ENCODE measurements around the gene BBS9.

DNA sequence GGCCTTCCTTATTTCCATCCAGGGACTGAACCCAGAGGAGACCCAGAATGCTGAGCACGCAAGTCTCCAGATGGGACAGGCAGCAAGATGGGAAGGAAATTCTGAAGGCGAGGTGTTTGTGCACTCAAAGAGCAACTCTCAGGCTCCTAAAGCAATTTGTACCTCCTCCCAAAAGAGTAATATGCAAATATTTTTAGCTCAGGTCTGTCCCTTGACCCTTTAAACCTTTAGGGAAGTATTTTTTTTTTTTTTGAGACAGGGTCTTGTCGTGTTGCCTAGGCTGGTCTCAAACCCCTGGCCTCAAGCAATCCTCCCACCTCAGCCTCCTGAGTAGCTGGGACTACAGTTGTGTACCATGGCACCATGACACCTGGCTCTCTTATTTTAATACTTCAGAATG, 28.6 kb upstream of the BBS9 start:
- no peak for TF ChIP-seq POLR2A (IDR thresholded peaks at IDR 0.05)
- TF ChIP-seq, protein P1, sequence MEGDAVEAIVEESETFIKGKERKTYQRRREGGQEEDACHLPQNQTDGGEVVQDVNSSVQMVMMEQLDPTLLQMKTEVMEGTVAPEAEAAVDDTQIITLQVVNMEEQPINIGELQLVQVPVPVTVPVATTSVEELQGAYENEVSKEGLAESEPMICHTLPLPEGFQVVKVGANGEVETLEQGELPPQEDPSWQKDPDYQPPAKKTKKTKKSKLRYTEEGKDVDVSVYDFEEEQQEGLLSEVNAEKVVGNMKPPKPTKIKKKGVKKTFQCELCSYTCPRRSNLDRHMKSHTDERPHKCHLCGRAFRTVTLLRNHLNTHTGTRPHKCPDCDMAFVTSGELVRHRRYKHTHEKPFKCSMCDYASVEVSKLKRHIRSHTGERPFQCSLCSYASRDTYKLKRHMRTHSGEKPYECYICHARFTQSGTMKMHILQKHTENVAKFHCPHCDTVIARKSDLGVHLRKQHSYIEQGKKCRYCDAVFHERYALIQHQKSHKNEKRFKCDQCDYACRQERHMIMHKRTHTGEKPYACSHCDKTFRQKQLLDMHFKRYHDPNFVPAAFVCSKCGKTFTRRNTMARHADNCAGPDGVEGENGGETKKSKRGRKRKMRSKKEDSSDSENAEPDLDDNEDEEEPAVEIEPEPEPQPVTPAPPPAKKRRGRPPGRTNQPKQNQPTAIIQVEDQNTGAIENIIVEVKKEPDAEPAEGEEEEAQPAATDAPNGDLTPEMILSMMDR (IDR thresholded peaks at IDR 0.05) = no peak
